ENCODE data around the gene PER1. TPM values are rescaled to one million over a fixed set of nuclear protein-coding genes. Genes with fewer than 3 reads are reported as not detected.
A peak's percentile ranks its signal among the peaks of the same experiment; 100 is the strongest.

Gene PER1
- total and polyA plus RNA-seq, 9 of the 15 experiments (the other 6 are each of a cell fraction or from before 2014, with no cell fraction given) = 0.13 to 26.0 (median 3.4) TPM

GRCh38 chr17:8138672-8139371 lies 13.4 kb downstream of the PER1 start (continued):
- TF ChIP-seq GTF3C2 (IDR thresholded peaks at IDR 0.05; ENCODE audit: borderline replicate concordance, extremely low read depth, insufficient read length) = peak; percentile 95
- peak; percentile 30; the same call in 1 of the 2 replicates for TF ChIP-seq ZFX (CRISPR knock-in tag; IDR thresholded peaks at IDR 0.05)
- TF ChIP-seq GATAD2A (IDR thresholded peaks at IDR 0.05) = no peak
- no peak for TF ChIP-seq YBX1 (IDR thresholded peaks at IDR 0.05)
- TF ChIP-seq ZNF644 (tag; IDR thresholded peaks at IDR 0.05; ENCODE audit: low read depth) = no peak
- TF ChIP-seq, protein P1, sequence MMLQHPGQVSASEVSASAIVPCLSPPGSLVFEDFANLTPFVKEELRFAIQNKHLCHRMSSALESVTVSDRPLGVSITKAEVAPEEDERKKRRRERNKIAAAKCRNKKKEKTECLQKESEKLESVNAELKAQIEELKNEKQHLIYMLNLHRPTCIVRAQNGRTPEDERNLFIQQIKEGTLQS (IDR thresholded peaks at IDR 0.05) = no peak
- TF ChIP-seq, protein P1 (CRISPR knock-in tag; conservative IDR thresholded peaks at IDR 0.05) = no peak
- TF ChIP-seq ZNF586 (CRISPR knock-in tag; conservative IDR thresholded peaks at IDR 0.05) = no peak
- no peak for TF ChIP-seq ZNF140 (CRISPR knock-in tag; IDR thresholded peaks at IDR 0.05)
- peak in 1 of 2 experiments; percentile 6; a peak in 1 of 4 replicates for TF ChIP-seq KDM1A (IDR thresholded peaks at IDR 0.05)
- no peak for TF ChIP-seq WHSC1 (IDR thresholded peaks at IDR 0.05; ENCODE audit: low read length)
- no peak for TF ChIP-seq SAFB (IDR thresholded peaks at IDR 0.05; ENCODE audit: borderline replicate concordance, low read depth, low read length)
- peak; percentile 66; the same call in 1 of the 2 replicates for TF ChIP-seq TEAD4 (IDR thresholded peaks at IDR 0.05; ENCODE audit: low read length)
- TF ChIP-seq TEAD4 (CRISPR knock-in tag; IDR thresholded peaks at IDR 0.05; ENCODE audit: borderline replicate concordance) = no peak
- TF ChIP-seq FOXP1 (CRISPR knock-in tag; IDR thresholded peaks at IDR 0.05) = no peak
- peak; percentile 36 to 60; a peak in 1 of 4 replicates for TF ChIP-seq RCOR1 (IDR thresholded peaks at IDR 0.05; ENCODE audit: borderline replicate concordance in 1 of 2, low read depth in 2 of 2, low read length in 2 of 2)
- TF ChIP-seq CREB1 (IDR thresholded peaks at IDR 0.05) = peak; percentile 83
- TF ChIP-seq CREB1 (CRISPR knock-in tag; IDR thresholded peaks at IDR 0.05) = peak; percentile 87; the same call in 1 of the 2 replicates
- no peak for TF ChIP-seq PHTF2 (CRISPR knock-in tag; IDR thresholded peaks at IDR 0.05)
- TF ChIP-seq HDAC3 (IDR thresholded peaks at IDR 0.05; ENCODE audit: borderline replicate concordance, partially characterized antibody) = no peak
- no peak for TF ChIP-seq SREBF1 (IDR thresholded peaks at IDR 0.05; ENCODE audit: borderline replicate concordance, low read depth, low read length)
- TF ChIP-seq GTF2A2 (tag; IDR thresholded peaks at IDR 0.05) = no peak
- no peak; the same call in 1 of the 2 replicates for TF ChIP-seq ZNF24 (IDR thresholded peaks at IDR 0.05)
- TF ChIP-seq HNRNPH1 (optimal IDR thresholded peaks at IDR 0.05; ENCODE audit: low read depth, low read length) = no peak
- TF ChIP-seq, protein P2, sequence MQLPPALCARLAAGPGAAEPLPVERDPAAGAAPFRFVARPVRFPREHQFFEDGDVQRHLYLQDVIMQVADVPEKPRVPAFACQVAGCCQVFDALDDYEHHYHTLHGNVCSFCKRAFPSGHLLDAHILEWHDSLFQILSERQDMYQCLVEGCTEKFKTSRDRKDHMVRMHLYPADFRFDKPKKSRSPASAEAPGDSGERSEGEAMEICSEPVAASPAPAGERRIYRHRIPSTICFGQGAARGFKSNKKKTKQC (CRISPR knock-in tag; IDR thresholded peaks at IDR 0.05) = peak; percentile 63; the same call in 1 of the 2 replicates

All from K562 (cell line).